ENCODE data around the gene DTWD2.

DTWD2 gene

GRCh38 chr5:118987988-118988865 lies at the start of gene DTWD2:
Gene DTWD2, minus strand, starts transcription at chr5:118988547. Its CDS starts 36 bp downstream, at chr5:118988511.
- Histone ChIP-seq H3K27me3 (ENCODE audit: control insufficient read depth in 1 of 2, insufficient read depth in 2 of 2, low read length in 2 of 2) (no peaks in the 10 kb centered on the region), H3K4me3 (ENCODE audit: low read depth in 1 of 2, low read length in 2 of 2) (peak within 1 kb of the TSS; percentile 76 to 98), H3K36me3 (ENCODE audit: insufficient read depth, low read length) (no peaks in the 10 kb centered on the region), H3K27ac (ENCODE audit: low read depth, low read length) (peak within 1 kb of the TSS; percentile 97), H3K9ac (ENCODE audit: low read length) (peak within 1 kb of the TSS; percentile 50), H3K9me3 (ENCODE audit: low read length) (no peaks in the 10 kb centered on the region), H3K4me1 (ENCODE audit: insufficient read depth, low read length) (peaks cover 8% of the 10 kb centered on the region)

GRCh38 chr5:119037496-119038215 lies 49.3 kb upstream of the DTWD2 start:
- no peak overlapping the region for H3K27ac ChIP-seq (ENCODE audit: low read depth, low read length)
- no peaks in the 10 kb centered on the region for H3K27me3 ChIP-seq (ENCODE audit: control insufficient read depth in 1 of 2, insufficient read depth in 2 of 2, low read length in 2 of 2)
- no peak overlapping the region for H3K9ac ChIP-seq (ENCODE audit: low read length)
- no peaks in the 10 kb centered on the region for H3K9me3 ChIP-seq (ENCODE audit: low read length)
- H3K4me1 ChIP-seq (ENCODE audit: insufficient read depth, low read length) = no peaks in the 10 kb centered on the region
- no peaks in the 10 kb centered on the region for H3K36me3 ChIP-seq (ENCODE audit: insufficient read depth, low read length)
- H3K4me3 ChIP-seq (ENCODE audit: low read depth in 1 of 2, low read length in 2 of 2) = no peak overlapping the region

- H3K36me3 ChIP-seq (ENCODE audit: insufficient read depth, low read length) = no peaks in the 10 kb centered on the region
- H3K27ac ChIP-seq (ENCODE audit: low read depth, low read length) = no peak overlapping the region
- no peaks in the 10 kb centered on the region for H3K9me3 ChIP-seq (ENCODE audit: low read length)
- no peaks in the 10 kb centered on the region for H3K4me1 ChIP-seq (ENCODE audit: insufficient read depth, low read length)
- no peak overlapping the region for H3K9ac ChIP-seq (ENCODE audit: low read length)
- no peaks in the 10 kb centered on the region for H3K27me3 ChIP-seq (ENCODE audit: control insufficient read depth in 1 of 2, insufficient read depth in 2 of 2, low read length in 2 of 2)
- no peak overlapping the region for H3K4me3 ChIP-seq (ENCODE audit: low read depth in 1 of 2, low read length in 2 of 2)
These were observed 47.9 kb upstream of the DTWD2 start for GRCh38 chr5:119036101-119036762.

GRCh38 chr5:119033135-119033534 lies 44.8 kb upstream of the DTWD2 start:
- Histone ChIP-seq H3K27ac (ENCODE audit: low read depth, low read length) (no peak overlapping the region), H3K4me1 (ENCODE audit: insufficient read depth, low read length) (no peaks in the 10 kb centered on the region), H3K27me3 (ENCODE audit: control insufficient read depth in 1 of 2, insufficient read depth in 2 of 2, low read length in 2 of 2) (no peaks in the 10 kb centered on the region), H3K36me3 (ENCODE audit: insufficient read depth, low read length) (no peaks in the 10 kb centered on the region), H3K9me3 (ENCODE audit: low read length) (no peaks in the 10 kb centered on the region), H3K4me3 (ENCODE audit: low read depth in 1 of 2, low read length in 2 of 2) (no peak overlapping the region), H3K9ac (ENCODE audit: low read length) (no peak overlapping the region)

GRCh38 chr5:119032656-119033055 lies 44.3 kb upstream of the DTWD2 start:
- no peaks in the 10 kb centered on the region for H3K9me3 ChIP-seq (ENCODE audit: low read length)
- no peaks in the 10 kb centered on the region for H3K36me3 ChIP-seq (ENCODE audit: insufficient read depth, low read length)
- H3K27ac ChIP-seq (ENCODE audit: low read depth, low read length) = no peak overlapping the region
- no peaks in the 10 kb centered on the region for H3K4me1 ChIP-seq (ENCODE audit: insufficient read depth, low read length)
- no peaks in the 10 kb centered on the region for H3K27me3 ChIP-seq (ENCODE audit: control insufficient read depth in 1 of 2, insufficient read depth in 2 of 2, low read length in 2 of 2)
- H3K4me3 ChIP-seq (ENCODE audit: low read depth in 1 of 2, low read length in 2 of 2) = no peak overlapping the region
- H3K9ac ChIP-seq (ENCODE audit: low read length) = no peak overlapping the region

- Histone ChIP-seq H3K4me1 (ENCODE audit: insufficient read depth, low read length) (no peaks in the 10 kb centered on the region), H3K27me3 (ENCODE audit: control insufficient read depth in 1 of 2, insufficient read depth in 2 of 2, low read length in 2 of 2) (no peaks in the 10 kb centered on the region), H3K36me3 (ENCODE audit: insufficient read depth, low read length) (no peaks in the 10 kb centered on the region), H3K9ac (ENCODE audit: low read length) (no peak overlapping the region), H3K9me3 (ENCODE audit: low read length) (no peaks in the 10 kb centered on the region), H3K27ac (ENCODE audit: low read depth, low read length) (no peak overlapping the region), H3K4me3 (ENCODE audit: low read depth in 1 of 2, low read length in 2 of 2) (no peak overlapping the region)
These were observed 43.6 kb upstream of the DTWD2 start for GRCh38 chr5:119031905-119032304.

- Histone ChIP-seq H3K27me3 (ENCODE audit: control insufficient read depth in 1 of 2, insufficient read depth in 2 of 2, low read length in 2 of 2) (no peaks in the 10 kb centered on the region), H3K9ac (ENCODE audit: low read length) (no peak overlapping the region), H3K4me3 (ENCODE audit: low read depth in 1 of 2, low read length in 2 of 2) (no peak overlapping the region), H3K9me3 (ENCODE audit: low read length) (no peaks in the 10 kb centered on the region), H3K27ac (ENCODE audit: low read depth, low read length) (no peak overlapping the region), H3K4me1 (ENCODE audit: insufficient read depth, low read length) (no peaks in the 10 kb centered on the region), H3K36me3 (ENCODE audit: insufficient read depth, low read length) (no peaks in the 10 kb centered on the region)
These were observed 42.9 kb upstream of the DTWD2 start for GRCh38 chr5:119031011-119031886.

GRCh38 chr5:119028575-119028974 lies 40.2 kb upstream of the DTWD2 start:
- Histone ChIP-seq H3K9ac (ENCODE audit: low read length) (no peak overlapping the region), H3K4me1 (ENCODE audit: insufficient read depth, low read length) (no peaks in the 10 kb centered on the region), H3K27ac (ENCODE audit: low read depth, low read length) (no peak overlapping the region), H3K36me3 (ENCODE audit: insufficient read depth, low read length) (no peaks in the 10 kb centered on the region), H3K9me3 (ENCODE audit: low read length) (no peaks in the 10 kb centered on the region), H3K4me3 (ENCODE audit: low read depth in 1 of 2, low read length in 2 of 2) (no peak overlapping the region), H3K27me3 (ENCODE audit: control insufficient read depth in 1 of 2, insufficient read depth in 2 of 2, low read length in 2 of 2) (no peaks in the 10 kb centered on the region)

GRCh38 chr5:119022773-119023172 lies 34.4 kb upstream of the DTWD2 start:
- Histone ChIP-seq H3K9ac (ENCODE audit: low read length) (no peak overlapping the region), H3K9me3 (ENCODE audit: low read length) (no peaks in the 10 kb centered on the region), H3K27me3 (ENCODE audit: control insufficient read depth in 1 of 2, insufficient read depth in 2 of 2, low read length in 2 of 2) (no peaks in the 10 kb centered on the region), H3K4me3 (ENCODE audit: low read depth in 1 of 2, low read length in 2 of 2) (no peak overlapping the region), H3K27ac (ENCODE audit: low read depth, low read length) (no peak overlapping the region), H3K36me3 (ENCODE audit: insufficient read depth, low read length) (no peaks in the 10 kb centered on the region), H3K4me1 (ENCODE audit: insufficient read depth, low read length) (no peaks in the 10 kb centered on the region)

- no peak overlapping the region for H3K4me3 ChIP-seq (ENCODE audit: low read depth in 1 of 2, low read length in 2 of 2)
- H3K27ac ChIP-seq (ENCODE audit: low read depth, low read length) = no peak overlapping the region
- H3K27me3 ChIP-seq (ENCODE audit: control insufficient read depth in 1 of 2, insufficient read depth in 2 of 2, low read length in 2 of 2) = no peaks in the 10 kb centered on the region
- no peaks in the 10 kb centered on the region for H3K36me3 ChIP-seq (ENCODE audit: insufficient read depth, low read length)
- no peaks in the 10 kb centered on the region for H3K4me1 ChIP-seq (ENCODE audit: insufficient read depth, low read length)
- no peak overlapping the region for H3K9ac ChIP-seq (ENCODE audit: low read length)
- no peaks in the 10 kb centered on the region for H3K9me3 ChIP-seq (ENCODE audit: low read length)
These were observed 33.8 kb upstream of the DTWD2 start for GRCh38 chr5:119022017-119022745.

Data from muscle layer of colon (tissue), 2 donors.